Endothelial cell (in vitro differentiated cells): ENCODE results near the gene LSAMP. TPM values are rescaled to one million over a fixed set of nuclear protein-coding genes. Genes with fewer than 3 reads are reported as not detected.

Source experiments
- DNase-seq: peaks from one replicate; pipeline ENCODE4 v3.0.0; 2021; ENCODE audit warnings: low spot score
- H3K27ac Mint-ChIP-seq: one replicate; pipeline ENCODE4 v1.8.0; 2021; ENCODE audit warnings: mixed read lengths, inconsistent platforms; ENCODE audit not compliant: unreplicated experiment
- H3K27me3 Mint-ChIP-seq: one replicate; pipeline ENCODE4 v1.8.0; 2021; ENCODE audit warnings: mild to moderate bottlenecking, moderate library complexity, mixed read lengths, inconsistent platforms; ENCODE audit not compliant: unreplicated experiment
- H3K36me3 Mint-ChIP-seq: one replicate; pipeline ENCODE4 v1.8.0; 2021; ENCODE audit warnings: mild to moderate bottlenecking, low read depth, mixed read lengths, inconsistent platforms; ENCODE audit not compliant: unreplicated experiment
- H3K4me1 Mint-ChIP-seq: one replicate; pipeline ENCODE4 v1.8.0; 2021; ENCODE audit warnings: mild to moderate bottlenecking, mixed read lengths, inconsistent platforms; ENCODE audit not compliant: unreplicated experiment
- H3K4me3 Mint-ChIP-seq: one replicate; pipeline ENCODE4 v1.8.0; 2021; ENCODE audit warnings: mild to moderate bottlenecking, mixed read lengths, inconsistent platforms; ENCODE audit not compliant: unreplicated experiment
- H3K9me3 Mint-ChIP-seq: one replicate; pipeline ENCODE4 v1.8.0; 2021; ENCODE audit warnings: mixed read lengths, inconsistent platforms; ENCODE audit not compliant: unreplicated experiment
- total RNA-seq: library from RNA; stranded (reverse); fragmentation: NEBNext Ultra II Directional; extraction: Animal tissue kit (Norgen Biotek cat#: 25700); gene quantifications from one replicate; pipeline ENCODE4 v1.2.1, GENCODE V29; 2021; ENCODE audit not compliant: unreplicated experiment
- TF ChIP-seq, protein P1 (sequence below): fragments of 200-600 bp; sonication (generic); IDR thresholded peaks from one replicate; pipeline ENCODE4 v1.5.0; 2021; ENCODE audit warnings: antibody characterized with exemption; ENCODE audit not compliant: unreplicated experiment

Gene LSAMP
- total RNA-seq, 1 donor from 2014 or later = 6.1 TPM

DNA sequence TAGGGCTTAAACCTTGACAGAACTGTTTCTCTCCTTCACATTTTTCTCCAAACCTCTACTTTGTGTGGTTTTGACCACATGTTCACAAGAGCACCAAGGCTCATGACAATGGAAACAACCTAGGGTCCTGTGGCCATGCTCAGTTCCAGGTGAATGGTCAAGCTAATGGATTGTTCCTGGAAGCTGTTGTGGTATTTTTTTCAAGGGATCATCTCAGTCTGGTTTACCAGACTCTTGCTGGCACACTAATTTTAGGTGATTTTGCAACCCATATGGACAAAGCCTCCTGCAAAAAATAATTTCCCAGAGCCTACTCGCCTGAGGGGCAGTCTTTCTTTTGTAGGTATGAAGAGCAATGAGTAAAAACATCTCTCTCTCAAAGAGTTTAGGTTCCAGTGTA is 67.2 kb downstream of the LSAMP start:
- no peaks in the 10 kb centered on the region for H3K27me3 Mint-ChIP-seq
- no peak overlapping the region for H3K4me3 Mint-ChIP-seq
- H3K27ac Mint-ChIP-seq = no peak overlapping the region
- no peak for DNase-seq
- H3K4me1 Mint-ChIP-seq = peaks cover 5% of the 10 kb centered on the region
- H3K36me3 Mint-ChIP-seq = no peaks in the 10 kb centered on the region
- H3K9me3 Mint-ChIP-seq = no peaks in the 10 kb centered on the region
- TF ChIP-seq, protein P1, sequence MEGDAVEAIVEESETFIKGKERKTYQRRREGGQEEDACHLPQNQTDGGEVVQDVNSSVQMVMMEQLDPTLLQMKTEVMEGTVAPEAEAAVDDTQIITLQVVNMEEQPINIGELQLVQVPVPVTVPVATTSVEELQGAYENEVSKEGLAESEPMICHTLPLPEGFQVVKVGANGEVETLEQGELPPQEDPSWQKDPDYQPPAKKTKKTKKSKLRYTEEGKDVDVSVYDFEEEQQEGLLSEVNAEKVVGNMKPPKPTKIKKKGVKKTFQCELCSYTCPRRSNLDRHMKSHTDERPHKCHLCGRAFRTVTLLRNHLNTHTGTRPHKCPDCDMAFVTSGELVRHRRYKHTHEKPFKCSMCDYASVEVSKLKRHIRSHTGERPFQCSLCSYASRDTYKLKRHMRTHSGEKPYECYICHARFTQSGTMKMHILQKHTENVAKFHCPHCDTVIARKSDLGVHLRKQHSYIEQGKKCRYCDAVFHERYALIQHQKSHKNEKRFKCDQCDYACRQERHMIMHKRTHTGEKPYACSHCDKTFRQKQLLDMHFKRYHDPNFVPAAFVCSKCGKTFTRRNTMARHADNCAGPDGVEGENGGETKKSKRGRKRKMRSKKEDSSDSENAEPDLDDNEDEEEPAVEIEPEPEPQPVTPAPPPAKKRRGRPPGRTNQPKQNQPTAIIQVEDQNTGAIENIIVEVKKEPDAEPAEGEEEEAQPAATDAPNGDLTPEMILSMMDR = no peak

DNA sequence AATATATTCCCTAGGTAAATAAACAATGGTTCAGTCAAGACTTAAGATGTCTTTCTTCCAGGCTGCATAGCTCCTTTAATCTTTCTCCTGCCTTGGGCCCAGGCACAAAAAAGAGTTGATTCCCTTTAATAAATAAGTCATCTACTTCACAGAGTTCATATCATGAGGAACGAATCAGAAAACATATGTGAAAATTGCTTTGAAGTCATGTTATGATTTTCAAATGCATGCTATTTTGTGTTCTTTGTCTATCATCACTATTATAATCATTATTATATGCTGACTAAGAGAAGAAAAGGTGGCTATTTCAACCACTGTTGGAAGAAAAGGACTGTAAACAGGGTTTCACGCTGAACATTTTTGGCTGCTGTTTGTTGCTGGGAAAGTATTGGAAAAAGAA is 70.4 kb downstream of the LSAMP start:
- H3K4me1 Mint-ChIP-seq = peaks cover 5% of the 10 kb centered on the region
- H3K9me3 Mint-ChIP-seq = no peaks in the 10 kb centered on the region
- TF ChIP-seq, protein P1 = no peak
- no peak overlapping the region for H3K4me3 Mint-ChIP-seq
- no peak overlapping the region for H3K27ac Mint-ChIP-seq
- no peaks in the 10 kb centered on the region for H3K36me3 Mint-ChIP-seq
- no peak for DNase-seq
- no peaks in the 10 kb centered on the region for H3K27me3 Mint-ChIP-seq

DNA sequence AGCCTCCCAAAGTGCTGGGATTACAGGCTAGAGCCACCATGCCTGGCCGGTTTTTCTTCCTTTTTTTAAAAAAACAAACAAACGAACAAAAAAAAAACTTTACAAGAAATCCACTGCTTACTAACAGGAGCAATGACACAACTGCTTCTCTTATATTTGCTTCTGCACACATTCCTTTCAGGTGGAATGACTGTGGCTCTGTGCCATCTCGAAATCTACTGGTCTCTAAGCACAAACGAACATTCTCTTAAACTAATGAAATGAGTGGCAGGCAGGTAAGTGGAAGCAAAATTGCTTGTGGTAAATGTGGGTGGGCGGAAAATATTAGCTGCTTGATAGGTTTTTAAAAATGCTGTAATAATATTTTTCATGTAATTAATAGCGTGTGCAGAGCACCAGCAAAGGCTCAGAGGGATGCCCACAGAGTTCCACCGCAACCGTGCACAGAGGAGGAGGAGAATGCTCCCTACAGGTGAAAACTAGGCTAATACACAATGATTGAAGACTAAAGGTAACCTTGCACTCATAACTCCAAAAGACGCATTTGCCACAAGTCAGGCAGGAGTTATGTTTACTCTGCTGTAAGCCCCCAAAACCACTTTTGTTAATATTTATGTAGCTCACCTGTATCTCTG is 77.4 kb downstream of the LSAMP start:
- H3K27me3 Mint-ChIP-seq = no peaks in the 10 kb centered on the region
- no peaks in the 10 kb centered on the region for H3K9me3 Mint-ChIP-seq
- H3K27ac Mint-ChIP-seq = no peak overlapping the region
- H3K36me3 Mint-ChIP-seq = no peaks in the 10 kb centered on the region
- no peak for DNase-seq
- H3K4me3 Mint-ChIP-seq = no peak overlapping the region
- peaks cover 11% of the 10 kb centered on the region for H3K4me1 Mint-ChIP-seq
- TF ChIP-seq, protein P1 = no peak

DNA sequence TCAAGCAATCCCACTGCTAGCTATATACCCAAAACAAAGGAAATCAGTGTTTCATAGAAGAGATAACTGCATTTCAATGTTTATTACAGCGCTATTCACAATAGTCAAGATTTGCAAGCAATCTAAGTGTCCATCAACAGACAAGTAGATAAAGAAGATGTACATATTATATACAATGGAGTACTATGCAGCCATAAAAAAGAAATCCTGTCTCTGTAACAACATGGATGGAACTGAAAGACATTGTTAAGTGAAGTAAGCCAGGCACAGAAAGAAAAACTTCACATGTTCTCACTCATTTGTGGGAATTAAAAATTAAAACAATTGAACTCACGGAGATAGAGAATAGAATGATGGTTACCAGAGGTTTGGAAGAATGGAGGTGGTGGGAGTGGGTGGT is 89.2 kb downstream of the LSAMP start:
- TF ChIP-seq, protein P1 = no peak
- Mint-ChIP-seq H3K27ac (no peak overlapping the region), H3K4me3 (no peak overlapping the region), H3K27me3 (no peaks in the 10 kb centered on the region), H3K36me3 (no peaks in the 10 kb centered on the region), H3K9me3 (no peaks in the 10 kb centered on the region), H3K4me1 (no peaks in the 10 kb centered on the region)
- DNase-seq = no peak

DNA sequence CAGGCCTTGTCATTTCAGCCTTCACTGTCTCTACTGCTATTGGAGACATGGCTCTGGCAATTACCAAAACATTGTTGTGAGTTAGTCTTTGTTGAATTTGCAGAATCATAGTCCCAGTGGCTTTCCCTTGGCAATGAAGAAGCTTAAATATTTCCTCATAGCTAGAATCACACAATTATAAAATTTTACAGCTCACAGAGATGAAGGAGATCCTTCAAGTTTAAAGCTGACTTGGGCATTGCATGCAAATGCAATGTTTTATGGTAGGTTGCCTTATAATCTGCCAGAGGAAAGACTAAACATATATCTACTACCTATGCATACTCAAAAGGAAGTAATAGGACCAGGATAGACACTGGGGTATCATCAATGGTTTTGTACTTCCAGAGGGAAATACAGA is 90.9 kb downstream of the LSAMP start:
- no peaks in the 10 kb centered on the region for H3K9me3 Mint-ChIP-seq
- no peaks in the 10 kb centered on the region for H3K4me1 Mint-ChIP-seq
- no peaks in the 10 kb centered on the region for H3K27me3 Mint-ChIP-seq
- H3K4me3 Mint-ChIP-seq = no peak overlapping the region
- TF ChIP-seq, protein P1 = no peak
- H3K27ac Mint-ChIP-seq = no peak overlapping the region
- no peaks in the 10 kb centered on the region for H3K36me3 Mint-ChIP-seq
- DNase-seq = no peak
